NCI-H446 treated with DMSO at 0.1 percent for 48 hours (cell line): ENCODE data around the gene ABHD12.

ENCODE experiments used
- DNase-seq: peaks from one replicate; lab custom pipeline; 2025; lab: John Stamatoyannopoulos, UW

The ABHD12 gene

GRCh38 chr20:25306991-25307903, 83.4 kb downstream of the ABHD12 start:
- no peak for DNase-seq

GRCh38 chr20:25304025-25304549, 86.5 kb downstream of the ABHD12 start:
- no peak for DNase-seq

- DNase-seq, result no peak
These were observed 87.2 kb downstream of the ABHD12 start for GRCh38 chr20:25303292-25304024.

- no peak for DNase-seq
These were observed 88.0 kb downstream of the ABHD12 start for GRCh38 chr20:25302596-25302995.

GRCh38 chr20:25301357-25301920, 89.2 kb downstream of the ABHD12 start:
- no peak for DNase-seq

- no peak for DNase-seq
These were observed 90.0 kb downstream of the ABHD12 start for GRCh38 chr20:25300496-25301170.

- DNase-seq, result no peak
These were observed 90.8 kb downstream of the ABHD12 start for GRCh38 chr20:25299806-25300205.

- no peak for DNase-seq
These were observed 93.3 kb downstream of the ABHD12 start for GRCh38 chr20:25297141-25297905.

GRCh38 chr20:25296094-25297093, 94.2 kb downstream of the ABHD12 start:
- no peak for DNase-seq

GRCh38 chr20:25295386-25296093, 95.1 kb downstream of the ABHD12 start:
- DNase-seq, result no peak

- DNase-seq, result no peak
These were observed 95.9 kb downstream of the ABHD12 start for GRCh38 chr20:25294459-25295385.

- no peak for DNase-seq
These were observed 96.7 kb downstream of the ABHD12 start for GRCh38 chr20:25293910-25294458.

- DNase-seq, result no peak
These were observed 97.1 kb downstream of the ABHD12 start for GRCh38 chr20:25293507-25293906.

- no peak for DNase-seq
These were observed 98.3 kb downstream of the ABHD12 start for GRCh38 chr20:25292176-25292891.

- no peak for DNase-seq
These were observed 99.1 kb downstream of the ABHD12 start for GRCh38 chr20:25291432-25292133.

GRCh38 chr20:25290646-25291431, 99.8 kb downstream of the ABHD12 start:
- DNase-seq, result no peak
